Medulla oblongata (tissue), 1 donor: ENCODE measurements around the gene MLXIP.

Experiments used
- DNase-seq: peaks from one replicate; pipeline ENCODE4 v3.0.0-alpha.2; 2015; ENCODE audit errors: extremely low spot score

MLXIP gene

DNA sequence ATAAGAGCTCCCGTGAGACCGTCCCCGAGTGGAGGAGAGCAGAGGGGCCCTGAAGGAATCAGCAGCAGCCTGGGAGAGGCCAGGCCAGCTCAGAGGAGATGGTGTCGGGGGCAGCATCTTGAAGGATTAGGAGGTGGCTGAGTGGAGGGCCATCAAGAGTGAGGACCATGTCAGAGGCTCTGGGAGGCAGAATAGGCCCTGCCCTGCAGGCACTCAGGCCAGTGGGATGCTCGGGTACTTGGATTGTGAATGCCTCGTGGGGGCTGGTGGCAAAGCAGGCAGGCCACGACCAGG lies 47.7 kb downstream of the MLXIP start:
- no peak for DNase-seq

DNA sequence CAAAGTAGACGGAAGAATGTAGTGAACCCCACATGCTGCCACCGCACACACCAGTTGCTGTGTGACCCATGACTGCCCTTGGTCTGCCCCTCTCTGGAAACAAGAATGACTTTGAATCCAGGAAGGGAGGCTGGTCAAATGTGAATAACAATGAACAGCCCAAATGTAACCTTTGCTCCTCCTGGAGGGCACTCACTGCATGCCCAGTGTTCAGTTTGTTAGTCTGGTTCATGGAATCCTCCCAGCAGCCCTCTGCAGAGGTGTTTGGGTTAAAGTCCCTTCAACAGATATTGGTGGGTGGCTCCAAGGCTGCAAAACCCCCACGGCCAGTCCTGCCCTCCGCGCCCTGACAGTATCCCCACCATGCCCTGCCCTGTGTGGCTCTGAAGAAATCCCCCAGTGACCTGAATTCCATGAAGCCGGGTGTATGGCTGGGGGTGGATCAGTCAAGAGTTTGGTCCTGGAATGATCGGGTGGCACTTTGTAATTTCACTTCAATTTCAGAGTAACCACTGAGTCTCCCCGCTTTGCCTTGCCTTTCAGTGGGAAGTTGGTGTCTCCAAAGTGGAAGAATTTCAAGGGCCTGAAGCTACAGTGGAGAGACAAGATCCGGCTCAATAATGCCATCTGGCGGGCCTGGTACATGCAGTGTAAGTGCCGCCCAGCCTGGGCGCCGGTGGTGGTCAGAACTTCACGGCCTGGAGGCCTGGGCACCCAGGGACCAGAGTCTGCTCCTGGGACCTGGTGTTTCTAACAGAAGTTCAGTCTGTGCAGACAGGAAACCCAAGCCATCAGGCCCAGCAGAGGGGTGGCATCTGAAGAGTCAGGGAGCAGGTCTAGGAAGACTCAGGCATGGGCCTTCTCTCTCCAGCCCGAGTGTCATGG lies 48.4 kb downstream of the MLXIP start:
- DNase-seq = no peak

DNA sequence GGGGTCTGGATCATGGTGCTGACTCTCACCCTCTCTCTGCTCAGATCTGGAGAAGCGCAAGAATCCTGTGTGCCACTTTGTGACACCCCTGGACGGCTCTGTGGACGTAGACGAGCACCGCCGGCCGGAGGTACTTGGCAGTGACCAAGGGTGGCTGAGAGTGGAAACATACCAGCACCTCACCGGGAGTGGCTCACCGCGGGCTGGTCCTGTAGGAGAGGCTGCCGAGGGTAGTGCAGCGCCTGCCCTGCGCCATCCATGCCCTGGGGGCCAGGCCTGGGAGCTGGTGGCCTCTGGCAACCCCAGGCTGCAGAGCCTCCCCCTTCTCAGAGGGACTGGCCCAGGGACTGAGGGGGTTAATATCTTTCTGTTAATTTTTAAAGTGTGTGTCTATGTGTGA lies 49.3 kb downstream of the MLXIP start:
- no peak for DNase-seq

DNA sequence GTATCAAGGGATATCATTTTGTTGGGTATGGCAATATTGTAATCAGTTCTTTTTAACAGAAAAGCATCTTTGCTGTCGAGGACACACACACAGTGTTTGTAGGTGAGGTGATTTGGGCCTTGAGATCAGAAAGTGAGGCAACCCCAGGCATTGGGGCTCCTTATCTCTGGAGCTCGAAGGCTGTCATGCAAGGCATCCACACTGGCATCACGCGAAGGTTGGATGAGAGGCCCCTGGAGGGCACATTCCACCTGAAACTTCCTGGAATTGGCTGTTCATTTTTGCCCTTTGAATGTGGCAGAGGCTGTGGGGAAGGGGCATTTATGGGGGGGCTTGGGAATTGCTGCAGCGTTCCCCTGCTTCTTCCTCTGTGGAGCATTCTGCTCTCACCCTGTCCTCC lies 49.9 kb downstream of the MLXIP start:
- DNase-seq = no peak

DNA sequence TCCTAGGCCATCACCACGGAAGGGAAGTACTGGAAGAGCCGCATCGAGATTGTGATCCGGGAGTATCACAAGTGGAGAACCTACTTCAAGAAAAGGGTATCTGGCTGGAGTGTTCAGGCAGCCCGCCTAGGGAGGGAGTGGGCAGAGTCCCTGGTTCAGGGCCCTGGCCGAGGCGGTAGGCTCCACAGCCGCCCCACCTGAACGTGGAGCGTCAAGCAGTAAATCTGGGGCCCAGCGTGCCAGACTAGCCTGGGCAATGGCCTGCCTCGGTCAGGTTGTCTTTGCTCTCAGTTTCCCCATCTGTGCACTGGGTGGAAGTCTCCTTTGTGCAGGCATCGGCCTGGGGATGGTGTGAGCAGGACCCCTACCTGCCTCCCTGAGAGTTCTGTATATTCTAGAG lies 50.6 kb downstream of the MLXIP start:
- no peak for DNase-seq

DNA sequence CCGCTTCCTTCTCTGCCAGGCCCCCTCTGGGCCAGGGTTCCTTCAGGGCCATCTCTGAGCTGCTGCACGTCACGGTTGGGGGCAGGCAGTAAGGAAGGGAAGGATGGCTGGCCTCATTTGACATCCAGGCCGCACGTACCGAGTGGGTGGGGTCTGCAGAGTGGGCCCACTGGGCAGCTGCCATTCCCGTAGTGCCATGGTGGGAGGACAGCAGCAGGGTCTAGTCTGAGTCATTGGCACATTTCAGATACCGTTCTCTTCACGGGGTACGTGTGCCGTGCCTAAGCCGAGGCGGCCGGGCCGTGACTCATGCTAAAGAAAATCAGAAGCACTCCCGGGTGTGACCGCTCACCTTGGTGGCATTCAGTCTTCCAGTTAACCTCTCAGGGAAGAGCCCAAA lies 51.6 kb downstream of the MLXIP start:
- no peak for DNase-seq

DNA sequence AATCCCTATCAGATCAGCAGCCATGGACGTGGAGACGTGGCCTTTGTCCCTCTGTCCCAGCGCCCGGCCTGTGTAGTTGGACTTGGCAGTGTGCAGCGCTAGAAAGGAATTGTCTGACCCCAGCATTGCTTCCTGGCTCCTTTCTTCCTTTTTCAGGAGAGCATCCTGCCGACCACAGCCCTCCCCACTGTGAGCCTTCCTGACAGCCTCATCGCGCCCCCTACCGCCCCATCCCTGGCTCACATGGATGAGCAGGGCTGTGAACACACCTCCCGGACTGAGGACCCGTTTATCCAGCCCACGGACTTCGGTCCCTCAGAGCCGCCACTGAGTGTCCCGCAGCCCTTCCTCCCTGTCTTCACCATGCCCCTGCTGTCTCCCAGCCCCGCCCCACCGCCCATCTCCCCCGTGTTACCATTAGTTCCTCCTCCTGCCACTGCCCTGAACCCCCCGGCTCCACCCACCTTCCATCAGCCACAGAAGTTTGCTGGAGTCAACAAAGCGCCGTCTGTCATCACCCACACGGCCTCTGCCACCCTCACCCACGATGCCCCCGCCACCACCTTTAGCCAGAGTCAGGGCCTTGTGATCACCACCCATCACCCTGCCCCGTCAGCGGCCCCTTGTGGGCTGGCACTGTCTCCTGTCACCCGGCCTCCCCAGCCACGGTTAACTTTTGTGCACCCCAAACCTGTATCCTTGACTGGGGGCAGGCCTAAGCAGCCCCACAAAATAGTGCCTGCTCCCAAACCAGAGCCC lies 54.8 kb downstream of the MLXIP start:
- no peak for DNase-seq

DNA sequence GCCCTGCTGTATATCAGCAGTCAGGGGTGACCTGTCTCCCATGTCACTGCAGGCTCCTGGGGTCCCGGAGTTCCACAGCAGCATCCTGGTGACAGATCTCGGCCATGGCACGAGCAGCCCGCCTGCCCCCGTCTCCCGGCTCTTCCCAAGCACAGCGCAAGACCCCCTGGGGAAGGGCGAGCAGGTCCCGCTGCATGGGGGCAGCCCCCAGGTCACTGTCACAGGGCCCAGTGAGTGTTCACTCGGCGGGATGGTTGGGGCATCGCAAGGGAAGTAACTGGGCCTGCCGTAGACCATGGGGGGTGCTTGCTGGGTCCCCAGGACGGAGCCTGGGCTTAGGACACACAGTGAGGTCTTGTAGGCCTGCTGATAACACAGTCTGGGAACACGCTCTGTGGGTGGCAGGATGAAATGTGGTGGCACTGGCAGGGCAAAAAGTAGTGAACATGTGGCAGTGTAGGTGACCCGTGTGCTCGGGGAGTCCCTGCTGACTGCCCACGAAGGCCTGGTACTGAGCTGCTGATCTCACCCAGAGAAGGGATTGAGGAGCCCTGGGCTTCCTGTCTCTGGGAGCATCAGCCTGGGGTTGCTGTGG lies 57.0 kb downstream of the MLXIP start:
- DNase-seq = no peak

DNA sequence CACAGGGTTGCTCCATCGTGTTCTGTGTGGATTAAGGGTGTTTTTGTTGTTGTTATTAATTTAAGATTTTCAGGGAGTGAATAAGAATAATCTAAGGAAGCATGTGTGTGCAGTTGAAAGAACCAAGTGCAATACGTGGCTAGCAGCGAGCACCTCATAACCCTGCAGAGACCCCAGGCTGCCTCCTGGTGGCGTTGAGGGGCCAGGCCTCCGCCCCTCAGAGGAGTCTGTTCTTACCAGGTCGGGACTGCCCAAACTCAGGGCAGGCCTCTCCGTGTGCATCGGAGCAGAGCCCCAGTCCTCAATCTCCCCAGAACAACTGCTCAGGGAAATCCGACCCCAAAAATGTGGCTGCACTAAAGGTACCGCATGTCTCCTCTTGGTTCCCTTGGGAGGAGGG lies 58.7 kb downstream of the MLXIP start:
- no peak for DNase-seq

DNA sequence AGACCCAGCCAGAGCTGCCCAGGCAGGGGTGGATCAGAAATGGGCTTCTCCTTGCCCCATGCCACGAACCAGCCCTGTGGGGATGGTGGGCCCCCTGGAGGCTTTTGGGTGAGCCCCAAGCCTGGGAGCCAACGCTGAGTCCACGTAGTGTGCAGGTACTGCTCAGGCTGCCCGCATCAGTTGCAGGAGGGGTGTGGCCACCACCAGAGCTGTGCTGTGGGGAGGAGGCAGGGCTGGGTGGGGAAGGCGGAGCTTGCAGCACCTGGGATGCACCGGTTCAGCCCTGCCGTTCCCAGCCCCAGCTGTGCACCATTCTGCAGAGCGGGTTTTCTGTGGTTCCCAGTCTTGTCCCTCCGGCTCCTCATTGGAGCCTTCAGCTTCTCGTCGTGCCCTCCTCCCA lies 59.1 kb downstream of the MLXIP start:
- DNase-seq = no peak

DNA sequence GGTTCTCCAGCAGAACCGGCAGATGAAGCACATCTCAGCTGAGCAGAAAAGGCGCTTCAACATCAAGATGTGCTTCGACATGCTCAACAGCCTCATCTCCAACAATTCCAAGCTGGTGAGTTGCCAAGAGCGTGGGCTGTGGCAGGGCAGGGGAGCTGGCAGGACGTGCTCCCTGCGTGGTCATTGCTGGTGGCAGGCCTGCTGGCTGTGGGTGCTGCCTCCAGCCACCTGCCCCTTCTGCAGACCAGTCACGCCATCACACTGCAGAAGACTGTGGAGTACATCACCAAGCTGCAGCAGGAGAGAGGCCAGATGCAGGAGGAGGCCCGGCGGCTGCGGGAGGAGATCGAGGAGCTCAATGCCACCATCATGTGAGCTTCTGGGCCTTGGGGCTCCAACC lies 59.6 kb downstream of the MLXIP start:
- DNase-seq = no peak

DNA sequence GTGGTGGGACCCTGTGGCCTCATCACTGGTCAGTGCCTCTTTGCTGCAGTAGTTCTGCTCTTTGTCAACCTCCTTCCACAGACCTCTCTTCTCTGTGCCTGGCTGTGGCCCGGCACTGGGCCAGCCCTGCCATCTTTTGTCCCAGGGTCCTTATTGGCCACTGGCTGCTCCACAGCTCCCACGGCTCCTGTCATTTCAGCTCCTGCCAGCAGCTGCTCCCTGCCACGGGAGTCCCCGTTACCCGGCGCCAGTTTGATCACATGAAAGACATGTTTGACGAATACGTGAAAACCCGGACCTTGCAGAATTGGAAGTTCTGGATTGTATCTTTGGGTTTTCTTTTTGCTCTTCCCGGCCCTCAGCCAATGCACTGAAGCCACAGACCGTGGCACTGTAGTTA lies 60.1 kb downstream of the MLXIP start:
- no peak for DNase-seq

DNA sequence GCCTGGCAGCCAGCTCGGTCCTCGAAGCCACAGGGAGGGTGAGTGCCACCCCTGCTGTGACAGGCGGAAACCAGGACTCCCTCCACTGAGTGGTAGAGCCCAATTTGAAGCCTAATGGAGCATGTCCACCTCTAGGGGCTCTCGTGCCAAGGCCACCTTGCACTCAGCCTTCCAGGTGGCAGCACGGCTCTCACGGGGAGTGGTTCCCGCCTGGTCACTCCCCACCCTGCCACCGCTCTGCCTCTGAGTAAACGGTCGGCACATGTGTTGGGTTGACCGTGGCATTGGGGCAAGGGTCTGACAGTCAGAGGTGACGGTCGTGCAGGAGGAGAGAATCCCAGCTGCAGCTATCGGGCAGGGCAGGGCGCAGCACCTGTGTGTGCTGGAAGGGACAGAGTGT lies 60.7 kb downstream of the MLXIP start:
- no peak for DNase-seq

DNA sequence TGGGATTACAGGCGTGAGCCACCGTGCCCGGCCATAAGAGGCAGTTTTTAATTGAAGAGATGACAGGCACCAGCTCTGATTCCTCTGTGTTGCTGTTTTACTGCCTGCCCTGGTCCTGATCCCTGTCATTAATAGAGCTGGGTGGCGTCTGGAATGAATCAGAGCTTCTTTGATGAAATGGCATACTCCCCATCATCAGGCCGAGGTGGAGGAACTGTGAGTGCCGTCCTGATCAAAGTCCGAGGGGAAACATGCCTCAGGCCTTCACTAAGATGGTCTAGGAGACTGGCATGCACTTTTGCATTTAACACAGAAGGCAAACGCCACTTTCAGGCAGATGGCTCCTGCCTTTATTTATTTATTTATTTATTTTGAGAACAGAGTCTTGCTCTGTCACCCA lies 61.4 kb downstream of the MLXIP start:
- no peak for DNase-seq

DNA sequence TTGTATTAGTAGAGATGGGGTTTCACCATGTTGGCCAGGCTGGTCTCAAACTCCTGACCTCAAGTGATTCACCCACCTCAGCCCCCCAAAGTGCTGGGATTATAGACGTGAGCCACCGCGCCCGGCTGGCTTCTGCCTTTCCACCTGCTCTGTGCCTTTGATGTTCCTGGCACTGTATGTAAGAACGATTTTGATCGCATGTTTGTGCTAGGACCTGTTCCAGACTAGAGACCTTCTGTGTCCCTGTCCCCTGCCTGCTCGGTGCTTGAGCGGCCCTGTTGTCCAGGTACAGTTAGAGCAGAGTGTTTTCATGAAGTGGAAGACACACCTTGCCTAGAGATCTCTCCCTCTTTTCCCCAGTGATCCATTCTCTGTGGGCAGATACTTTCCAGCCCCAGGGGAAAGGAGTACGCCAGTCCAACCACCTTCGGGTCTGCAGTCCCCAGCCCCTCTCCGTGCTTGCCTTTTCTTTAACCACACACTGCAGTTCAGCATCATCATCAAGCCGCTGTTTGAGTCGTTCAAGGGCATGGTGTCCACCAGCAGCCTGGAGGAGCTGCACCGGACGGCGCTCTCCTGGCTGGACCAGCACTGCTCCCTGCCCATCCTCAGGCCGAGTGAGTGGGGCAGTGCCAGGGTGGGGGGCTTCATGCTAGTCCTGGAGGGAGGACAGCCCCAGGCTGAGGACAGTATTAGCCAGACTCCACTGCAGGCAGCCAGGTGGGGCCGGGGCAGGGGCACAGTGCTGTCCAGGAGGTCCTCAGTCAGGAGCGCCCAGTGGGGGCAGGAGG lies 62.1 kb downstream of the MLXIP start:
- DNase-seq = no peak

DNA sequence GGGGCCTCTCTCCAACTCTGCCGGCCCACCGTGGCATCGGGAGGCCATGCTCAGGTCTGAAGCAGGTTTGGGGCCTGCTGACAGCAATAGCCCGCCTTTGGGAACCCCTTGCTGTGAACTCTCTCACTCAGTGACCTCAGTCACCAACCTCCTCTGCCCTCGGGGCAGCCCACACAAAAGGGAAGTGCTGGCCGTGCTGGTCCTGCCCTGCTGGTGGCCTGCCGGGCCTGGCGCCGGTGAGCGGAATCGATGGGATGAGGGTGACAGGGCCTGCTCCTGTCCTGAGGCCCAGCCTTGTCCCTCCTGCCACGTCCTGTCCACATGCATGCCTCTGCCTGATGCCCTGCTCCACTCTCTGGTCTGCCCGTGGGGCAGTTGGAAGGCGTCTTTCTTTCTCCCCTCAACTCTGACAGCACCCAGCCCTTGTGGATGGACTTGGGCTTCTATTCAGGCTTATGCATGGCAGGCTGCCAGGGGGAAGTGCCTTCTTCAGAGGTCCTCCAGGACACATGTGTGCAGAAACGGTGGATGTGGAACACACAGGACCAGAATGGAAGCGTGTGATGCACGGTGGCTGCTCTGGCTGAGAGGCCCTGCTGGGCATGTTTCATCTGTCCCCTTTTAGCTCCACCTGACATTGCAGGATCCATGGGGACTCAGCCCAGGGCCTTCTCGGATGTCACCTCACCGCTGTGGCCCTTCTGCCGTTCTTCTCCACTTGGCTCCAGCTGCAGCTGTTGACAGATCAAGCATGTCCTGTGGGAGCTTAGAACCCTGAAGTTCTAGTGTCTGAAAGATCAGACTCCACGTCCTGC lies 63.6 kb downstream of the MLXIP start:
- no peak for DNase-seq

DNA sequence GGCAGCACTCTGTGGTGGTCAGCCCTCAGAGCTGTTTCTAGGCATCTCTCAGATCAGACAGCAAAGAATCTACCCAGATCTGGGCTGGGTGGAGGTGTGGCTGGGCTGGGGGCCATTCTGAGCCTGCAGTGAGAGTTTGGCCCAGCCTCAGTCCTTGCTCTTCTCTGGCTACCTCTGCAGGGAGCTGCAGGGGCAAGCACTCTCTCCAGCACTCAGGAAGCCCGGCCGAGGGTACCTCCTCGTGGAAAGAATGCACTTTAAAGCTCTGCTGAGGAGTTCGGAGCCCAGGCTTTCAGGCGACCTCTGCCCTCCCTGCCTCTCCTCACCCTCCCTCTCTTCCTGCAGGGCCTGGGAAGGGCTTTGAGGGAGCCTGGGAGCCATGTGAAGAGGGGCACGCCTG lies 64.3 kb downstream of the MLXIP start:
- DNase-seq = no peak

DNA sequence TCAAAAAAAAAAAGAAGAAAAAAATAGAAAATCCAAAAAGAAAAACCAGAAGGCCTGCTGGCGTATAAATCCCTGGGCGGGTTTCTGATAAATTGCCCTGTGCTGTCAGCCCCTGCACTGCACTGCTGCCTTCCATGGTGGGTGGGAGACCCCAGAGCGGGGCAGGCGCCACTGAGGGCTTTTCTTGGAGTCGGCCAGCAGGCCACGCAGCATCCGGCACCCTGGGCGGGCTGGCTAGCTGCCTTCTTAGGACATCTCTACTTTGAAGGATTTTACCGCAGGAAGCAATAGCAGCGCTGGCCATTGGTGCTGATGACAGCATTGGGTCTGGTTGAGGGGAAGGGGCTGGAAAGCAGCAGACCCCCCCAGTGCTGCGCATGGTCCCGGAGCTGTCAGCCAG lies 66.3 kb downstream of the MLXIP start:
- no peak for DNase-seq

DNA sequence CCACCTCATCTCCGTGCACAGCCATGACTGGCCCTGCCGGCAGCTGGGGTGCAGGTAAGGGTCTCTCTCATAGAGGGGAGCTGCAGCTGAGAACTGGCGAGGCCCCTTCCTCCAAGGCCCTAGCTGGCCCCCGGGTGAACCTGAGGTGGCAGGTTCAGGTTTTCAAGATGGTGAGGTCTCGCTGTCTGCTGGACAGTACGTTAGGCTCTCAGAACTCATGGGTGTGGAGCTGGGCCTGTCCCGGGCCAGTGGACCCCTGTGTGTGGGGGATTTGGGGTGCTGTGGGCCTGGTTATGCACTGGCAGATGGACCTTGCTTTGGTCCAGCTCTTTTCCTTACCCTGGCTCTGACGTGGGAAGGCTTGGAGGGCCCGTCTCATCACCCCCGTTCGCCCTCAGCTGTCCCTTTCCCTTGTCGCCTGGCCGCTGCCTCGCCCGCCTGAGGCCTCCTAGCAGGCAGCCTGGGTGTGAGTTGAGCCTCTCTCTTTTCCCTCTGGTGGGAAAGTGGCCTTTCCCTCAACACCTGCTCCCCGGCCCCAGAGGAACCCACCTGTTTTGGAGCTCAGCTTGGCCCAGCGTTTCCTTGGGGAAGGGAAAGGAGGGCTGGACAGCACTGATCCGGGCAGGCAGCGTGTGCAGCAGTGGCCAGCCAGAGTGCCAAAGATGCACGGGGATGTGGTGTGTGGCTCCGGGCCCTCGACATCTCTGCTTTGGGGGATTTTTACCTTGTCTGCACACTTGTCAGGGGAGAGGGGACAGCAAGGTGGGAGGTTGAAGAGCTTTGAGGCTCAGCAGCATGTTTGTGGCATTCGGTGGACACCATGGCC lies 67.2 kb downstream of the MLXIP start:
- no peak for DNase-seq

DNA sequence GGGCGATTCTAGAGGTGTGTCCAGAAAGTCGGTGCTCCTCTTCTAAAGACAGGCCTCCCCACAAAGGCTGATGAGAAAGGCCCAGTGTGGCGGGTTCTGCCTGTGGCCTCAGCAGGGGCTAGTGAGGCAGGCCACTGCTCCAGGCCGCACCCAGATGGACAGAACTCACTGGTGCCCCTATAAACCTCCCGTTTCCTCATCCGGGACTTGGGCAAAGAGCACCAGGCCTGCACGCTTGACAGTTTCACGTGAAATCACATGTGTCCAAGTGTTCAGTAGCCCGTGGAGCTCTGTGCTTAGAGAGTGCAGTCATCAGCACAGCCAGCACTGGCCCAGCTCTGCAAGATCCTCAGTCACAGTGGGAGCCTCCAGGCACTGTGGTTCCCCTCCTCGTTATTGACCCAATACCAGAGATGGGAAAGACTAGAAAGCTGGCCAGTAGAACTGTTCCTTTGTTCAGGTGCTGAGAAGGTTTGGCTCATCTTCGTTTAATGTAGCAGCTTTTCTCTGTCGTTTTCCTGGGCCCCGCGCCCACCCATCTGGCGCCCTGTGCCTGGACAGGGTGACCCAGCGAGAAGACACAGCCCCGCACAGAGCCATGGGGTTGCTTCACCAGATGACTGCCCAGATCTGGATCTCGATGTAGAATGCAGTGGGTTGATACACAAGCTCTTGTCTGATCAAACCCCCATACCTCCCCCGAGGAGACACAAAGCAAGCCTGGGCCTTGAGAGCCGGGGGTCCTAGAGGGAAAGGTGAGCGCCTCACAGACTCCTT lies 69.1 kb downstream of the MLXIP start:
- no peak for DNase-seq
